Neutrophil (primary cell): Measurements from ENCODE around the gene CTSA.

ENCODE experiments used
- H3K27ac ChIP-seq: fragments of 200-600 bp; sonication (generic); 2 replicates; pipeline ENCODE4 v1.5.1; 2016; ENCODE audit warnings: mild to moderate bottlenecking, moderate library complexity
- H3K27me3 ChIP-seq: fragments of 200-600 bp; sonication (generic); 2 replicates; pipeline ENCODE4 v1.6.0; 2016; ENCODE audit warnings: mild to moderate bottlenecking
- H3K36me3 ChIP-seq: fragments of 200-600 bp; sonication (generic); 2 replicates; pipeline ENCODE4 v1.5.1; 2017
- H3K4me1 ChIP-seq, 2 experiments: fragments of 200-600 bp in 1 of 2; sonication (generic) in 1 of 2; 1 replicate in 1 of 2; 2 replicates in 1 of 2; pipeline versions ENCODE4 v1.5.1 to v1.6.1; 2013 to 2016; ENCODE audit warnings: low read depth in 1 of 2, low read length in 1 of 2, mild to moderate bottlenecking in 1 of 2, moderate library complexity in 1 of 2; ENCODE audit not compliant: control insufficient read depth in 1 of 2, insufficient read depth in 1 of 2
- H3K4me3 ChIP-seq, 2 experiments: fragments of 200-600 bp in 1 of 2; sonication (generic) in 1 of 2; 1 replicate in 1 of 2; 2 replicates in 1 of 2; pipeline ENCODE4 v1.5.1; 2013 to 2016; ENCODE audit warnings: low read depth in 1 of 2, low read length in 1 of 2, mild to moderate bottlenecking in 1 of 2, moderate library complexity in 1 of 2
- H3K9me3 ChIP-seq: fragments of 200-600 bp; sonication (generic); 2 replicates; pipeline ENCODE4 v1.5.1; 2016
- TF ChIP-seq, protein P1 (sequence below): fragments of 200-600 bp; sonication (generic); IDR thresholded peaks from 2 replicates; pipeline ENCODE4 v1.5.1; 2016; ENCODE audit warnings: antibody characterized with exemption

The CTSA gene

DNA sequence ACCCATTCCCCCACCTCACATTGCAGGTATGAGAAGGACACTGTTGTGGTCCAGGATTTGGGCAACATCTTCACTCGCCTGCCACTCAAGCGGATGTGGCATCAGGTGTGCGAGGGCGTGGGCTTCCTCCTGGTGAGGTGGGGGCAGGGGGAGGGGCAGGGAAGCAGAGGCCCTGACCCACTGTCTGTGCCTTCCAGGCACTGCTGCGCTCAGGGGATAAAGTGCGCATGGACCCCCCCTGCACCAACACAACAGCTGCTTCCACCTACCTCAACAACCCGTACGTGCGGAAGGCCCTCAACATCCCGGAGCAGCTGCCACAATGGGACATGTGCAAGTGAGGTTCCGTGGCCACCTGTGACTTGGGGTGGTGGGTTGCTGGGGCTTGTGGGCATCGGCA lies 3.7 kb downstream of the CTSA start:
- no peaks in the 10 kb centered on the region for H3K9me3 ChIP-seq
- H3K4me3 ChIP-seq = no peak overlapping the region
- peaks cover 64% of the 10 kb centered on the region for H3K36me3 ChIP-seq
- H3K27me3 ChIP-seq = no peaks in the 10 kb centered on the region
- H3K27ac ChIP-seq = no peak overlapping the region
- peaks cover 41 to 46% of the 10 kb centered on the region in 2 experiments for H3K4me1 ChIP-seq
- TF ChIP-seq, protein P1, sequence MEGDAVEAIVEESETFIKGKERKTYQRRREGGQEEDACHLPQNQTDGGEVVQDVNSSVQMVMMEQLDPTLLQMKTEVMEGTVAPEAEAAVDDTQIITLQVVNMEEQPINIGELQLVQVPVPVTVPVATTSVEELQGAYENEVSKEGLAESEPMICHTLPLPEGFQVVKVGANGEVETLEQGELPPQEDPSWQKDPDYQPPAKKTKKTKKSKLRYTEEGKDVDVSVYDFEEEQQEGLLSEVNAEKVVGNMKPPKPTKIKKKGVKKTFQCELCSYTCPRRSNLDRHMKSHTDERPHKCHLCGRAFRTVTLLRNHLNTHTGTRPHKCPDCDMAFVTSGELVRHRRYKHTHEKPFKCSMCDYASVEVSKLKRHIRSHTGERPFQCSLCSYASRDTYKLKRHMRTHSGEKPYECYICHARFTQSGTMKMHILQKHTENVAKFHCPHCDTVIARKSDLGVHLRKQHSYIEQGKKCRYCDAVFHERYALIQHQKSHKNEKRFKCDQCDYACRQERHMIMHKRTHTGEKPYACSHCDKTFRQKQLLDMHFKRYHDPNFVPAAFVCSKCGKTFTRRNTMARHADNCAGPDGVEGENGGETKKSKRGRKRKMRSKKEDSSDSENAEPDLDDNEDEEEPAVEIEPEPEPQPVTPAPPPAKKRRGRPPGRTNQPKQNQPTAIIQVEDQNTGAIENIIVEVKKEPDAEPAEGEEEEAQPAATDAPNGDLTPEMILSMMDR = no peak

GRCh38 chr20:45896641-45897161 lies 5.6 kb downstream of the CTSA start:
- Histone ChIP-seq H3K4me3 (no peak overlapping the region), H3K36me3 (peaks cover 64% of the 10 kb centered on the region), H3K4me1 (peaks cover 29% of the 10 kb centered on the region in 2 experiments), H3K9me3 (no peaks in the 10 kb centered on the region), H3K27me3 (no peaks in the 10 kb centered on the region), H3K27ac (no peak overlapping the region)
- TF ChIP-seq, protein P1 = no peak

DNA sequence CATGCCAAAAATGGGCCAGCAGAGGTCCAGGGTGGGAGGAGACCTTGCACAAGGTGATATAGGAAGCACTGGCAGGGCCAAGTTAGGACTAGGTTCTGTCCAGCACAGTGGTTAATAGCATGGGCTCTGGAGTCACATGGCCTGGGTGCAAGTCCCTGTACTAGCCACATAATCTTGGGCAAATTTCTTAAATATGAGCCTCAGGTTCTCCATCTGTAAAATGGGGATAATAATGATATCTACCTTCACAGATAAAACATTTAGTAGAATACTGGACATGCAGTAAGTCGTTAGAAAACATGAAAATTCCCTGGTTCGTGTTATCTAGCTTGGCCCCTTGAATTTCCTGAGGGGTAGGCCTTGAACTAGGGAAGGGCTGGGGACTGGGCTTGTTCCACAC lies 6.2 kb downstream of the CTSA start:
- H3K36me3 ChIP-seq = peaks cover 64% of the 10 kb centered on the region
- TF ChIP-seq, protein P1 = no peak
- H3K27me3 ChIP-seq = no peaks in the 10 kb centered on the region
- H3K4me3 ChIP-seq = no peak overlapping the region
- H3K4me1 ChIP-seq = peaks cover 23 to 24% of the 10 kb centered on the region in 2 experiments
- no peak overlapping the region for H3K27ac ChIP-seq
- no peaks in the 10 kb centered on the region for H3K9me3 ChIP-seq

GRCh38 chr20:45897692-45898091 lies 6.6 kb downstream of the CTSA start:
- Histone ChIP-seq H3K36me3 (peaks cover 64% of the 10 kb centered on the region), H3K27me3 (no peaks in the 10 kb centered on the region)

GRCh38 chr20:45898285-45898684 lies 7.2 kb downstream of the CTSA start:
- Histone ChIP-seq H3K9me3 (no peaks in the 10 kb centered on the region), H3K36me3 (peaks cover 64% of the 10 kb centered on the region), H3K4me1 (peaks cover 13 to 14% of the 10 kb centered on the region in 2 experiments), H3K27me3 (no peaks in the 10 kb centered on the region), H3K4me3 (no peak overlapping the region), H3K27ac (no peak overlapping the region)
- TF ChIP-seq, protein P1 = no peak

More at GRCh38 chr20:45897692-45898091, 6.6 kb downstream of the CTSA start:
- Histone ChIP-seq H3K4me3 (no peak overlapping the region), H3K27ac (no peak overlapping the region), H3K9me3 (no peaks in the 10 kb centered on the region), H3K4me1 (peaks cover 19 to 20% of the 10 kb centered on the region in 2 experiments)
- TF ChIP-seq, protein P1 = no peak
